ENCODE results near the gene RCSD1.

RCSD1 gene

DNA sequence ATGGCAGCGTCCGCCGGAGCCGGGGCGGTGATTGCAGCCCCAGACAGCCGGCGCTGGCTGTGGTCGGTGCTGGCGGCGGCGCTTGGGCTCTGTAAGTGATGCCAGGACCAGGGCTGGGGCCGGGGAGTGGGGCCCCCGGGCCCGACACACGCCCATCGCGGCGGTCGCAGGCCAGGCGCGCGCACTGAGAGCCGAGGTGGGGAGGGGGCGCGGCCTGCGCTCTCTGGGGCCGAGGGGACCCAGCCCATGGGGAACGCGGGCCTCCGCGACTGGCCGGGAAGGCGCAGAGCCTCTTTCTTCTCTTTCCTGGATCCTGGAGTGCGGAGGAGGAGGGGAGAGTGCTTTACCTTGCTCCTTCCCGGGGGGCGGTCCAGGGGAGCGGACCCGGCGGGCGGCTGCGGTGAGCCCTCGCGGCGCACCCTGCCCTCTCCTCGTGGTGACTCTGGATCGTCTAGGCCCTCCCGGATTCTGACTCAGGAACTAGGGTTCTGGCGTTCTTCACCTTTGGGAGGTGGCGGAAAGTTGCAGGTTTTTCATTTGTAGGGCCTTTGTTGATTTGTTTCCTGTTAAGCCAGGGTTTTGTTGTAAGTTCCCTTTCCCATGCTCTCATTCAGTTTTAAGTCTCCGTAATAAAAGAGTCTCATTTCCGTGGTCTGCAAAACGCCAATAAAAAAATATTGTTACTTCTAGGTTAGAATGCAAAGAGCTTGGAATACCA lies 92.3 kb downstream of the RCSD1 start:
- TF ChIP-seq, protein P1, sequence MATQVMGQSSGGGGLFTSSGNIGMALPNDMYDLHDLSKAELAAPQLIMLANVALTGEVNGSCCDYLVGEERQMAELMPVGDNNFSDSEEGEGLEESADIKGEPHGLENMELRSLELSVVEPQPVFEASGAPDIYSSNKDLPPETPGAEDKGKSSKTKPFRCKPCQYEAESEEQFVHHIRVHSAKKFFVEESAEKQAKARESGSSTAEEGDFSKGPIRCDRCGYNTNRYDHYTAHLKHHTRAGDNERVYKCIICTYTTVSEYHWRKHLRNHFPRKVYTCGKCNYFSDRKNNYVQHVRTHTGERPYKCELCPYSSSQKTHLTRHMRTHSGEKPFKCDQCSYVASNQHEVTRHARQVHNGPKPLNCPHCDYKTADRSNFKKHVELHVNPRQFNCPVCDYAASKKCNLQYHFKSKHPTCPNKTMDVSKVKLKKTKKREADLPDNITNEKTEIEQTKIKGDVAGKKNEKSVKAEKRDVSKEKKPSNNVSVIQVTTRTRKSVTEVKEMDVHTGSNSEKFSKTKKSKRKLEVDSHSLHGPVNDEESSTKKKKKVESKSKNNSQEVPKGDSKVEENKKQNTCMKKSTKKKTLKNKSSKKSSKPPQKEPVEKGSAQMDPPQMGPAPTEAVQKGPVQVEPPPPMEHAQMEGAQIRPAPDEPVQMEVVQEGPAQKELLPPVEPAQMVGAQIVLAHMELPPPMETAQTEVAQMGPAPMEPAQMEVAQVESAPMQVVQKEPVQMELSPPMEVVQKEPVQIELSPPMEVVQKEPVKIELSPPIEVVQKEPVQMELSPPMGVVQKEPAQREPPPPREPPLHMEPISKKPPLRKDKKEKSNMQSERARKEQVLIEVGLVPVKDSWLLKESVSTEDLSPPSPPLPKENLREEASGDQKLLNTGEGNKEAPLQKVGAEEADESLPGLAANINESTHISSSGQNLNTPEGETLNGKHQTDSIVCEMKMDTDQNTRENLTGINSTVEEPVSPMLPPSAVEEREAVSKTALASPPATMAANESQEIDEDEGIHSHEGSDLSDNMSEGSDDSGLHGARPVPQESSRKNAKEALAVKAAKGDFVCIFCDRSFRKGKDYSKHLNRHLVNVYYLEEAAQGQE (IDR thresholded peaks at IDR 0.05; ENCODE audit: insufficient replicate concordance, low read depth) = no peak
- TF ChIP-seq, protein P2, sequence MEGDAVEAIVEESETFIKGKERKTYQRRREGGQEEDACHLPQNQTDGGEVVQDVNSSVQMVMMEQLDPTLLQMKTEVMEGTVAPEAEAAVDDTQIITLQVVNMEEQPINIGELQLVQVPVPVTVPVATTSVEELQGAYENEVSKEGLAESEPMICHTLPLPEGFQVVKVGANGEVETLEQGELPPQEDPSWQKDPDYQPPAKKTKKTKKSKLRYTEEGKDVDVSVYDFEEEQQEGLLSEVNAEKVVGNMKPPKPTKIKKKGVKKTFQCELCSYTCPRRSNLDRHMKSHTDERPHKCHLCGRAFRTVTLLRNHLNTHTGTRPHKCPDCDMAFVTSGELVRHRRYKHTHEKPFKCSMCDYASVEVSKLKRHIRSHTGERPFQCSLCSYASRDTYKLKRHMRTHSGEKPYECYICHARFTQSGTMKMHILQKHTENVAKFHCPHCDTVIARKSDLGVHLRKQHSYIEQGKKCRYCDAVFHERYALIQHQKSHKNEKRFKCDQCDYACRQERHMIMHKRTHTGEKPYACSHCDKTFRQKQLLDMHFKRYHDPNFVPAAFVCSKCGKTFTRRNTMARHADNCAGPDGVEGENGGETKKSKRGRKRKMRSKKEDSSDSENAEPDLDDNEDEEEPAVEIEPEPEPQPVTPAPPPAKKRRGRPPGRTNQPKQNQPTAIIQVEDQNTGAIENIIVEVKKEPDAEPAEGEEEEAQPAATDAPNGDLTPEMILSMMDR (IDR thresholded peaks at IDR 0.05; ENCODE audit: insufficient read depth, low read length) = no peak
- TF ChIP-seq POLR2AphosphoS5 (IDR thresholded peaks at IDR 0.05; ENCODE audit: low read depth) = no peak
- no peak for TF ChIP-seq SPI1 (IDR thresholded peaks at IDR 0.05; ENCODE audit: borderline replicate concordance, low read depth)
- TF ChIP-seq GABPA (IDR thresholded peaks at IDR 0.05; ENCODE audit: low read depth) = no peak
- no peaks in the 10 kb centered on the region for H3K27me3 ChIP-seq (ENCODE audit: insufficient read depth, poor library complexity, severe bottlenecking)
- peak overlapping the region; percentile 50 for H3K27ac ChIP-seq (replicated peaks)
- DNase-seq (ENCODE audit: low read depth in 1 of 2, low spot score in 1 of 2) = no peak
- H3K4me3 ChIP-seq (replicated peaks; ENCODE audit: insufficient read depth, low read length) = peak overlapping the region; percentile 84

DNA sequence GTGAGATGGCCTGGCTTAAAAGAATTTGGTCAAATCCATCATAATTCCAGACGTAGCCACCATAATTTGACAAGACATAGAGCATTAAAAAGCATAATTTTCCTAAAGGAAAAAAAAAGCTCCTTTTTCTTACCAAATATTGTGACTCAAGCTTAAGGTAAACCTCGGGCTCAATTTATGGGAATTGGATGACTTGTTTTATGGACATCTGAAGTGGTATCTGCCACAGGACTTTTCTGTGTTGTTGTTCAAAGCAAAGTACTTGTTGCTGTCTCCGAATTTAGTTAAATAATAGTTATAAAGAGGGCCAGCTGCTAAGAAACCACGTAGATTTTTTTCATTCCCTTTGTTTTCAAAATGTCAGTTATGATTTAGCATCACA lies 92.8 kb downstream of the RCSD1 start:
- no peak for DNase-seq (ENCODE audit: low read depth in 1 of 2, low spot score in 1 of 2)
- Histone ChIP-seq H3K27me3 (ENCODE audit: insufficient read depth, poor library complexity, severe bottlenecking) (no peaks in the 10 kb centered on the region), H3K27ac (replicated peaks) (peak overlapping the region; percentile 50; the same call in 1 of the 2 replicates), H3K4me3 (replicated peaks; ENCODE audit: insufficient read depth, low read length) (peak overlapping the region; percentile 84)
- TF ChIP-seq, protein P1 (IDR thresholded peaks at IDR 0.05; ENCODE audit: insufficient replicate concordance, low read depth) = no peak
- TF ChIP-seq POLR2AphosphoS5 (IDR thresholded peaks at IDR 0.05; ENCODE audit: low read depth) (no peak), GABPA (IDR thresholded peaks at IDR 0.05; ENCODE audit: low read depth) (no peak), SPI1 (IDR thresholded peaks at IDR 0.05; ENCODE audit: borderline replicate concordance, low read depth) (no peak)
- TF ChIP-seq, protein P2 (IDR thresholded peaks at IDR 0.05; ENCODE audit: insufficient read depth, low read length) = no peak

DNA sequence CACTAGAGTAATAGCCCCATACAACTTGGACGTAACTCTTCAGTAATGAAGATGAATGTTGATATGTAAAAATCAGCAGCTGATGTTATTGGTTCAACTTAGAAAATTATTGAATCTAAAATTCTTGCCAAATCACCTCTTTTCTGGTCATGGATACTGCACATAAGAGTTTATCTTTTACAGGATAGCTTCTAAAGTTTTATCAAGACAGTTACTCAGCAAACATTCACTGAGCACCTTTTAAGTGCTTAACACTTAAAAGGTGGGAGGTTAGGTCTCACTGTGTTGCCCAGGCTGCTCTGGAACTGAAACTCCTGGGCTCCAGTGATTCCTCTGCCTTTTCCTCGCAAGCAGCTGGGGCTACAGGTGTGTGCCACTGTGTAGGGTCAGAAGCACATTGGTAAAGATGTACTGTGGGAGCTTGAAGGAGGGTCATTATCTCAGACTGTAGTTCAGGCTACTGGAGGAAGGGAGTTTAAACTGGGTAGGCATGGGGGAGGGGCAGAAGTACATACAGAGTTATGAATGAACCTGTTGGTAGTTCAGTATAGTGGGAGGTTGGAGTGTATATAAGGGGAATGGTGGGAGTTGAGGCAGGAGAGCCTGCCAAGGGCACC lies 93.8 kb downstream of the RCSD1 start:
- Histone ChIP-seq H3K27ac (replicated peaks) (no peak overlapping the region), H3K27me3 (ENCODE audit: insufficient read depth, poor library complexity, severe bottlenecking) (no peaks in the 10 kb centered on the region), H3K4me3 (replicated peaks; ENCODE audit: insufficient read depth, low read length) (no peak overlapping the region)
- TF ChIP-seq, protein P1 (IDR thresholded peaks at IDR 0.05; ENCODE audit: insufficient replicate concordance, low read depth) = no peak
- TF ChIP-seq, protein P2 (IDR thresholded peaks at IDR 0.05; ENCODE audit: insufficient read depth, low read length) = no peak
- no peak for TF ChIP-seq GABPA (IDR thresholded peaks at IDR 0.05; ENCODE audit: low read depth)
- DNase-seq (ENCODE audit: low read depth in 1 of 2, low spot score in 1 of 2) = no peak
